WTC11 (cell line): Measurements from ENCODE around the gene RAI14. TPM values are rescaled to one million over a fixed set of nuclear protein-coding genes. Genes with fewer than 3 reads are reported as not detected.

ENCODE experiments used
- ATAC-seq: fragments of 200-7000 bp; cut with Tn5 transposase; 2 replicates; pipeline ENCODE4 v1.10.0; 2021; ENCODE audit warnings: mild to moderate bottlenecking, moderate library complexity
- CTCF ChIA-PET: fragments of 300-600 bp; sonication (Branson Sonifier 250); formaldehyde crosslinking; loops from one replicate; lab custom pipeline; 2021; ENCODE audit warnings: antibody characterized with exemption; lab: Charles Lee
- POLR2A ChIA-PET: fragments of 350-600 bp; sonication (Branson Sonifier 250); formaldehyde crosslinking; loops from one replicate; lab custom pipeline; 2021; ENCODE audit warnings: antibody characterized with exemption; lab: Charles Lee
- DNase-seq: peaks from one replicate; pipeline ENCODE4 v3.0.0; 2021; ENCODE audit warnings: low spot score
- H3K27ac Mint-ChIP-seq: 2 replicates; pipeline ENCODE4 v1.8.0; 2021; ENCODE audit warnings: mixed read lengths
- H3K27me3 Mint-ChIP-seq: 2 replicates; pipeline ENCODE4 v1.8.0; 2021; ENCODE audit warnings: low read depth, mild to moderate bottlenecking, moderate library complexity, mixed read lengths
- H3K36me3 Mint-ChIP-seq: 2 replicates; pipeline ENCODE4 v1.8.0; 2021; ENCODE audit warnings: mixed read lengths
- H3K4me1 Mint-ChIP-seq: 2 replicates; pipeline ENCODE4 v1.8.0; 2022; ENCODE audit warnings: mixed read lengths
- H3K4me3 Mint-ChIP-seq: 2 replicates; pipeline ENCODE4 v1.8.0; 2021; ENCODE audit warnings: mild to moderate bottlenecking, moderate library complexity, mixed read lengths
- H3K9me3 Mint-ChIP-seq: 2 replicates; pipeline ENCODE4 v1.8.0; 2021; ENCODE audit warnings: mixed read lengths
- ATF1 ChIP-seq: sonication (generic); formaldehyde crosslinking; IDR thresholded peaks from 2 replicates; pipeline ENCODE4 v1.8.1; 2023; ENCODE audit warnings: mild to moderate bottlenecking, moderate library complexity, missing genetic modification reagents
- ATF3 ChIP-seq: sonication (generic); formaldehyde crosslinking; conservative IDR thresholded peaks from 2 replicates; pipeline ENCODE4 v1.8.1; 2022; ENCODE audit warnings: mild to moderate bottlenecking, missing genetic modification reagents
- CDX4 ChIP-seq: fragments of 250-450 bp; sonication (Bioruptor Pico); IDR thresholded peaks from 2 replicates; pipeline ENCODE4 v1.9.0; 2021; ENCODE audit warnings: moderate library complexity, mild to moderate bottlenecking, inconsistent platforms, borderline replicate concordance
- CTCF ChIP-seq: fragments of 200-600 bp; IDR thresholded peaks from 2 replicates; pipeline ENCODE4 v1.8.0; 2022; ENCODE audit warnings: antibody characterized with exemption
- E2F5 ChIP-seq: sonication (generic); formaldehyde crosslinking; IDR thresholded peaks from 2 replicates; pipeline ENCODE4 v1.8.1; 2022; ENCODE audit warnings: mild to moderate bottlenecking, moderate library complexity, missing genetic modification reagents
- FOXP1 ChIP-seq: sonication (generic); formaldehyde crosslinking; IDR thresholded peaks from 2 replicates; pipeline ENCODE4 v1.8.0; 2022; ENCODE audit warnings: missing genetic modification reagents, mild to moderate bottlenecking, moderate library complexity, borderline replicate concordance
- FOXP4 ChIP-seq: sonication (generic); formaldehyde crosslinking; IDR thresholded peaks from 2 replicates; pipeline ENCODE4 v1.8.0; 2022; ENCODE audit warnings: mild to moderate bottlenecking, missing genetic modification reagents
- NFYB ChIP-seq: sonication (generic); formaldehyde crosslinking; conservative IDR thresholded peaks from 2 replicates; pipeline ENCODE4 v1.8.0; 2022; ENCODE audit warnings: low read depth, missing genetic modification reagents
- PRDM15 ChIP-seq: sonication (generic); formaldehyde crosslinking; IDR thresholded peaks from 2 replicates; pipeline ENCODE4 v1.8.0; 2022; ENCODE audit warnings: missing genetic modification reagents
- SMAD3 ChIP-seq: sonication (generic); formaldehyde crosslinking; IDR thresholded peaks from 2 replicates; pipeline ENCODE4 v1.8.0; 2022; ENCODE audit warnings: missing genetic modification reagents, mild to moderate bottlenecking, borderline replicate concordance
- TCF7 ChIP-seq: sonication (generic); formaldehyde crosslinking; IDR thresholded peaks from 2 replicates; pipeline ENCODE4 v1.8.0; 2022; ENCODE audit warnings: mild to moderate bottlenecking, low read depth, missing genetic modification reagents, moderate library complexity
- TP53 ChIP-seq: sonication (generic); formaldehyde crosslinking; IDR thresholded peaks from 2 replicates; pipeline ENCODE4 v1.8.1; 2023; ENCODE audit warnings: mild to moderate bottlenecking, missing genetic modification reagents
- ZMAT4 ChIP-seq: fragments of 250-450 bp; sonication (Bioruptor Pico); IDR thresholded peaks from 2 replicates; pipeline ENCODE4 v1.9.0; 2021; ENCODE audit warnings: mild to moderate bottlenecking
- ZNF138 ChIP-seq: sonication (generic); formaldehyde crosslinking; conservative IDR thresholded peaks from 2 replicates; pipeline ENCODE4 v1.8.1; 2022; ENCODE audit warnings: mild to moderate bottlenecking, moderate library complexity, missing genetic modification reagents
- ZNF219 ChIP-seq: sonication (generic); formaldehyde crosslinking; IDR thresholded peaks from 2 replicates; pipeline ENCODE4 v1.8.0; 2023; ENCODE audit warnings: missing genetic modification reagents, mild to moderate bottlenecking, borderline replicate concordance
- ZNF317 ChIP-seq: sonication (generic); formaldehyde crosslinking; IDR thresholded peaks from 2 replicates; pipeline ENCODE4 v1.8.1; 2023; ENCODE audit warnings: low read depth, mild to moderate bottlenecking, moderate library complexity, missing genetic modification reagents, borderline replicate concordance
- ZSCAN18 ChIP-seq: fragments of 250-450 bp; sonication (Bioruptor Pico); IDR thresholded peaks from 2 replicates; pipeline ENCODE4 v2.1.2; 2022; ENCODE audit warnings: mild to moderate bottlenecking, moderate library complexity
- total RNA-seq: library from RNA; stranded (reverse); gene quantifications from 3 replicates; pipeline ENCODE4 v1.2.3, GENCODE V29; 2021

Gene RAI14
- total RNA-seq, 1 experiment from 2014 or later, result 185 TPM

GRCh38 chr5:34748431-34748830, 92.3 kb downstream of the RAI14 start (continued):
- TF ChIP-seq FOXP4 (CRISPR knock-in tag), result no peak
- TF ChIP-seq FOXP1 (CRISPR knock-in tag), result no peak
- TF ChIP-seq PRDM15 (CRISPR knock-in tag), result no peak
- no peak for TF ChIP-seq ATF3
- TF ChIP-seq TP53 (CRISPR knock-in tag), result no peak
- TF ChIP-seq ZNF138, result no peak

- ATAC-seq, result no peak
These were observed 93.3 kb downstream of the RAI14 start for GRCh38 chr5:34749431-34749873.

More at GRCh38 chr5:34749431-34749873, 93.3 kb downstream of the RAI14 start:
- no peaks in the 10 kb centered on the region for H3K36me3 Mint-ChIP-seq
- DNase-seq, result no peak
- POLR2A ChIA-PET, result no interaction called here
- no peak overlapping the region for H3K4me3 Mint-ChIP-seq
- TF ChIP-seq E2F5 (no peak), NFYB (CRISPR knock-in tag) (no peak), ZNF317 (CRISPR knock-in tag) (no peak), SMAD3 (CRISPR knock-in tag) (no peak), ZSCAN18 (CRISPR knock-in tag) (no peak), CDX4 (CRISPR knock-in tag) (no peak), ATF1 (CRISPR knock-in tag) (no peak), PRDM15 (CRISPR knock-in tag) (no peak), TCF7 (no peak), ZNF219 (CRISPR knock-in tag) (no peak), CTCF (no peak), ZMAT4 (CRISPR knock-in tag) (no peak)
- TF ChIP-seq, all 79 proteins: peak for 0
- CTCF ChIA-PET, result no interaction called here
- no peaks in the 10 kb centered on the region for H3K9me3 Mint-ChIP-seq
- peaks cover 58% of the 10 kb centered on the region for H3K4me1 Mint-ChIP-seq
- H3K27ac Mint-ChIP-seq, result 0 out of 2 replicates have a peak overlapping the region, but pooled peaks have one; percentile 11
- no peaks in the 10 kb centered on the region for H3K27me3 Mint-ChIP-seq
